Myocyte (in vitro differentiated cells): ENCODE results near the gene TSPAN10. TPM values are rescaled to one million over a fixed set of nuclear protein-coding genes. Genes with fewer than 3 reads are reported as not detected.
A peak's percentile ranks its signal among the peaks of the same experiment; 100 is the strongest.

Source experiments
- DNase-seq: peaks from one replicate; pipeline ENCODE4 v3.0.0-alpha.2; 2012; ENCODE audit warnings: low read depth
- total RNA-seq: library from RNA; depleted of rRNA; stranded (reverse); fragments of >200 nt; gene quantifications from 2 replicates; pipeline ENCODE4 v1.2.3, GENCODE V29; 2014

TSPAN10 gene
- total RNA-seq, 1 donor from 2014 or later = 10.6 TPM

DNA sequence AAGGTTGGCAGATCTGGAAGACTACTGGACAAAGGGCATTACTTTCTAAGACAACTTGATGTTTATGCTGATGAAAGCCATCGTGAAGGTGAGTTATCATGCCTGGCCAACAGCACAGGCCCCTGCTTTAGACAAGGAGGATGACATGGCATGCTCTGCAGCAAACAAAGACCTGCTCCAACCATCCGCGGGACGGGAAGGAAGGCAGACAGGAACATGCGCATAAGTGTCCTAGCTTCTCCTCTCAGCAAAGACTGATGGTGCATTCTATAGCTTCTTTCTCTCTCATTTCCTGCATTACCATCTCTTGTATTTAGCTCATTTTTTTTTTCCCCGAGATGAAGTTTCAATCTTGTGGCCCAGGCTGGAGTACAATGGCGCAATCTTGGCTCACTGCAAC is 5.5 kb upstream of the TSPAN10 start:
- DNase-seq = no peak

- DNase-seq = no peak
Measured at GRCh38 chr17:81635431-81635830, 1.6 kb upstream of the TSPAN10 start.

- DNase-seq = no peak
Measured at GRCh38 chr17:81635973-81636504, 957 bp upstream of the TSPAN10 start.

GRCh38 chr17:81638683-81639082 is 1.7 kb downstream of the TSPAN10 start:
- no peak for DNase-seq

GRCh38 chr17:81640011-81640410 is 3.0 kb downstream of the TSPAN10 start:
- DNase-seq = no peak

GRCh38 chr17:81641825-81642489 is 5.0 kb downstream of the TSPAN10 start:
- DNase-seq = peak; percentile 65

DNA sequence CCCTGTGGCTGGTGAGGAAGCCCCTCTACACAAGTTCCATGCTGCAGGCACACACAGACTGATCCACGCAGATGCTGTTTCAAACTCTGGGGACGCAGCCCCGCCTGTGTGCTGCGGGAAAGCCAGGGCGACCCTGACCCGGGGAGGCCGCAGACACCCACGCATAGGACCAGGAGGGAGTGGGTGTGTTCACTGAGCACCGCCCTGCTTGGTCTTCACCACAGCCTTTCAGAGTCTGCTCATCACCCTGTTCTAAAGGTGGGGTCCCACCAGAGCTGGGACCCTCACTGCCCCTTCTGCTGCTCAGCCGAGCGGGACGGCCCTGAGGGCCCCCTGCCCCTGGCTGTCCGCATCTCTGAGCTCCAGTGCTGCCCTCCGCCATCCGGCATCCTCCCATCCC is 7.5 kb downstream of the TSPAN10 start:
- DNase-seq = no peak

- no peak for DNase-seq
Measured at GRCh38 chr17:81644976-81645952, 8.3 kb downstream of the TSPAN10 start.

- DNase-seq = no peak
Measured at GRCh38 chr17:81646869-81647600, 10.0 kb downstream of the TSPAN10 start.

DNA sequence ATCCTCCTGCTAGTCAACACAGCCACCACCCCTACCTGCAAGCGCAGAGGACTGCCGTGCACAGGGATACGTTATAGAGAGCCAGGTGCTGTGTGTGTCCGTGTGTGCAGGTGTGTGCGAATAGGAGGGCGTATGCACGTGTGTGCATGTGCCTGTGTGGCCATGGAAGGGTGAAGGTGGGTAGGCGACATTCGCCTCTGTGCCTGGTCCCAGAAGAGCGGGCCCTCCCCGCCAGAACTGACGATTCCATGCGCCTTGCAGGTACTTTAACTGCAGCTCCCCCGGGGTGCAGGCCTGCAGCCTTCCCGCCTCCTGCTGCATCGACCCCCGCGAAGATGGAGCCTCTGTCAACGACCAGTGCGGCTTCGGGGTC is 10.6 kb downstream of the TSPAN10 start:
- DNase-seq = no peak

DNA sequence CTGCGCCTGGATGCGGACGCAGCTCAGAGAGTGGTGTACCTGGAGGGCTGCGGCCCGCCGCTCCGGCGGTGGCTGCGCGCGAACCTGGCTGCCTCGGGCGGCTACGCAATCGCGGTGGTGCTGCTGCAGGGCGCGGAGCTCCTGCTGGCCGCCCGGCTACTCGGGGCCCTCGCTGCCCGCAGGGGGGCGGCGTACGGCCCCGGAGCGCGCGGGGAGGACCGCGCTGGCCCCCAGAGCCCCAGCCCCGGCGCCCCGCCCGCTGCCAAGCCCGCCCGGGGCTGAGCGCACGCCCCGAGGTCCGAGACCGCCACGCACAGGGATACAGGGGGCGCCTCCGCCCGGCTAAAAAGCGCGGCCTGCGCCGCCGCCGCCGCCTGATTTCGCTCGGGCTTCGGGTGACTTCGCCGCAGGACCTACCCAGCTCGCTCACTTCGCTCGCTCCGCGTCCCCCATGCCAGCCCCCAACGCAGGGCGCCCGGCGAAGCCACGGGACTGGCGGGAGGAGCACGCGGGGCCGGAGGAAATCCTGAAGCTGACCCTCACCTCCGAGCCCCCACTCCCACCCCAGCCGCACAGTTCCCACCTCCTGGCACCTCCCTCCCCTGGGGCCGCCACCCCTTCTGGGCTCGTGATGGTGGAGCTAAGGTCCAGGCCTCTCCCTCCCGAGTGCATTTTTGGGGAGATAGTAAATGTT is 11.2 kb downstream of the TSPAN10 start:
- DNase-seq = no peak

DNA sequence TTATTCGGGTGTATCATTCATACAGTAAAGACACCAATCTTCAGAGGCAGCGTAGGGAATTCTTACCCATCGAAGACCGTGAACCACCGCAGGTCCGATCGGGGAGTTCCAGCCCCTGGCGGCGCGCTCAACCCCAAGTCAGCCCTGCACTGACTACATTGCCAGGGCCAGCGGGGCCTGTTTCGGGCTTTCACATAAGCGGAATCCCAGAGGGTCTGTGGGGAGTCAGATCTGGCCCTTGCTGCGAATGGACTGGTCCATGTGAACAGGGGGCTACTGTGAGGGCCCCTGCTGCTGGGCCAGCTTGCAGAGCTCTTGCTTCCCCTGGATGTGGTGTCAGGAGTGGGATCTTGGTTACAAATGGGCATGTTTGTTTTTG is 11.7 kb downstream of the TSPAN10 start:
- no peak for DNase-seq

DNA sequence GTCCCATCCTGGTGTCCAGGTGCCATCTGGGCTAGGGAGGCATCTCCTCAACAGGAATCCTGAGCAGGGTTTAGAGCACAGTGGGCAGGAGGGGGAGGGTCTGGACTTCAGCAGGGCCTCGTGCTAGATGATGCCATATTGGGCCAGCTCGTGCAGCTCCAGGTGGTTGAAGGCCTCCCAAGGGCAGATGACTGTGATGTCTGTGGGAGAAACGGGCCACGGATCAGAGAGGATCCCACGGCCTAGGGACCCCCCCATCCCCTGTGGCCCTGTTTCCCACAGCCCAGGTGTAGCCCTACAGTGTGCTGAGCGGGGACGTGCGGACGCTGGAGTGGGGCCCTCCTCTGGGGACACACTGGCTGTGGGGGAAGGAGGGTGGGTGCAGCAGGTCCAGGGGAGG is 14.0 kb downstream of the TSPAN10 start:
- DNase-seq = no peak

- peak; percentile 65 for DNase-seq
Measured at GRCh38 chr17:81651692-81652091, 14.7 kb downstream of the TSPAN10 start.

GRCh38 chr17:81652906-81653771 is 16.1 kb downstream of the TSPAN10 start:
- DNase-seq = no peak

DNA sequence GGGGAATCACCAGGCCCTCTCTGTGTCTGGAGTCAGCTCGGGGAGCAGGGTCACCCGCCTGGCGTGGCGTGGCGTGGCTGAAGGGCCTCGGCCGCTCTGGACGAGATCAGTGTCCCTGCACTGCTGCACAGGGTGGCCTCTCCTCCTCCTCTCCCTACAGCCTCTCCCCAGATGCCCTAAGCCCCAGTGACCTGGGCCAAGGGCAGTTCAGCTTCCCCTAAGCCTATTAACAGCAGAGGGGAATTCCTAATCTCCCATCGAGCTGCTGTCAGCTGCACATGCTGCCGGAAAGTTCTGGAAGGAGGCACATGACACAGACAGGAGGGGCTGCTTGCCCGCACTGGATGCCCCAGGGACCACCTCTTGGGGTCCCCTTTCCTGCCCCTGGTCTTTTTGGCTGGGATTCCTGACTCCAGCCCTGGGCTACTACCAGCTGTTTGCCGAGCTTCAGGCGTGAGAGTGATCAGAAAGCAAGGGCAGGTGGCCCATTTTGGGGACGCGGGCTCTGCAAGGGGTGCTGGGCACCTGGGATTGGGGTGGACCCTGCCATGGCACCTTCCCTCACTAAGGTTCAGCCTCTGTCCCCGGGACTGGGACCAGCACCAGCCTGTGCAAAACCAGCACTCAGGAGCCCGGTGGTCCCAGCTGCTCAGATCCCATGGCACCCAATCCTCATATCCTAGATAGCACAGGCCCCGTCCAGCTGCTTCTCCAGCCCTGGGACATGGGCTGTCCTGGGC is 18.6 kb downstream of the TSPAN10 start:
- DNase-seq = no peak

DNA sequence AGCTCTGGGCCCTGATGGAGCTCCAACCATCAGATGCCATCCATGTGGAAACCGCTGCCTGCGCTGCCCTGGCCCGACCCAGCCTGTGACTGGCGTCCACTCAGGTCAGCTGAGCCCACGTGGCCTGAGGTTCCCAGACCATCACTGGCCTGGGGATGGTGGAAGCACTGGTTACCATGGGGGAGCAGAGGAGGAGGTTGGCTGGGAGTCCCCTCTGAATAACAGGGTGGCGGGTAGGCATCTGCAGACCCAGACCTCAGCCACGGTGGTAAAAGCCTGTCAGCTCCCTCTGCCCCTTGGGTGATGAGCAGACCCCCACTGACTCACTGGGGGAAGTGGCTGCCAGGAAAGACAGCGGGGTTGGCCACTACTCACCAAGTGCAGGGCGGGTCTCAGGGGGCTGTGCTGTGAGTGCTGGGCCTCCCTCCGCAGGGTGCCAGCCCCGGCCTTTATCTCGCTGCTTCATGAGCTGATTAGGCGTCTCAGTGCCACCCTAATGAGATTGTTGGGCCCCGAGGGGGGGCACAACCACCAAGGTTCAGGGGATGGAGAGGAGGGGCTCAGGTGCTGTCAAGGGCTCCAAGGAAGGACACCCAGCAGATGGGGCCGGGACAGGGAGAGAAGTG is 19.2 kb downstream of the TSPAN10 start, which contains the start of gene PDE6G:
Gene PDE6G, minus strand, starts transcription at position 425 of the 626 bp plus-strand sequence. CDS start 3,237 bp downstream, outside the sequence.
- DNase-seq = no peak

DNA sequence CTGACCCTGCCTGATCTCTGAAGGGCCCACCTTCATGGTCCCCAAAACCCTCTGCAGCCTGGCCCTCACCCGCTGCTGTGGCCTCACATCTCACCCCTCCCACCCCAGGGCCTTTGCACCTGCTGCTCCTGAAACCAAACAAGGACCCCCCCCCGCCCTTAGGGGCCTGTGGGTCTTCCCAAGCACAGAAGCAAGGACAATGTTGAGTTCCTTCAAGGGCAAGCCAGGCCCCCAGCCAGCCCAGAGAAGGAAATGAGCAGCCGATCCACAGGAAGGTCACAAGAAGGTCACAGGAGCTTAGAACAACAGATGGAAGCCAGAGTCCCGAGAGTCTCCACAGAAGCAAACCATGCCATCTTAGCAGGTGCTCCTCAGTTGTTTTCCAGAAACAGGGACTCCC is 19.8 kb downstream of the TSPAN10 start:
- no peak for DNase-seq

- DNase-seq = no peak
Measured at GRCh38 chr17:81659038-81659437, 22.0 kb downstream of the TSPAN10 start.
